Hepatic stellate cell (primary cell): ENCODE data around the gene C19orf33.
A peak's percentile ranks its signal among the peaks of the same experiment; 100 is the strongest.

ENCODE experiments used
- DNase-seq: peaks from one replicate; pipeline ENCODE4 v3.0.0; 2011; ENCODE audit warnings: low spot score

The C19orf33 gene

GRCh38 chr19:38280030-38280921, 23.8 kb upstream of the C19orf33 start:
- DNase-seq: no peak

GRCh38 chr19:38281811-38282566, 22.1 kb upstream of the C19orf33 start:
- DNase-seq: no peak

GRCh38 chr19:38283271-38283670, 20.8 kb upstream of the C19orf33 start:
- no peak for DNase-seq

- DNase-seq: no peak
Measured at GRCh38 chr19:38284422-38284821, 19.6 kb upstream of the C19orf33 start.

- peak; percentile 70 for DNase-seq
Measured at GRCh38 chr19:38285567-38285966, 18.5 kb upstream of the C19orf33 start.

- no peak for DNase-seq
Measured at GRCh38 chr19:38287604-38288003, 16.4 kb upstream of the C19orf33 start.

GRCh38 chr19:38288123-38288855, 15.8 kb upstream of the C19orf33 start:
- DNase-seq: no peak

- DNase-seq: no peak
Measured at GRCh38 chr19:38289955-38290354, 14.1 kb upstream of the C19orf33 start.

GRCh38 chr19:38290631-38291147, 13.4 kb upstream of the C19orf33 start:
- peak; percentile 96 for DNase-seq

- DNase-seq: no peak
Measured at GRCh38 chr19:38291855-38292254, 12.2 kb upstream of the C19orf33 start.

GRCh38 chr19:38293281-38293680, 10.8 kb upstream of the C19orf33 start:
- no peak for DNase-seq

GRCh38 chr19:38294090-38294489, 10.0 kb upstream of the C19orf33 start:
- no peak for DNase-seq

- peak; percentile 78 for DNase-seq
Measured at GRCh38 chr19:38298821-38299680, 5.0 kb upstream of the C19orf33 start.

- no peak for DNase-seq
Measured at GRCh38 chr19:38304352-38304865, 358 bp downstream of the C19orf33 start.

GRCh38 chr19:38304866-38305429, 897 bp downstream of the C19orf33 start:
- DNase-seq: no peak

GRCh38 chr19:38306236-38306635, 2.2 kb downstream of the C19orf33 start:
- DNase-seq: no peak

GRCh38 chr19:38307076-38307475, 3.0 kb downstream of the C19orf33 start:
- no peak for DNase-seq

GRCh38 chr19:38307597-38307996, 3.5 kb downstream of the C19orf33 start:
- no peak for DNase-seq

GRCh38 chr19:38308006-38308766, 4.1 kb downstream of the C19orf33 start:
- no peak for DNase-seq
